RWPE1 (cell line): ENCODE measurements around the gene RBPJ.
"Not testable (repeated sequence)": the region's sequence is repeated elsewhere in the genome, so short reads cannot be mapped to it uniquely, and the experiment has no call there.

ENCODE experiments used
- CTCF ChIA-PET: fragments of 350-600 bp; sonication (Branson Sonifier 250); formaldehyde crosslinking; extraction: SDS; loops from one replicate; lab custom pipeline; 2021; lab: Yijun Ruan, JAX
- POLR2A ChIA-PET: fragments of 400-600 bp; formaldehyde crosslinking; extraction: SDS; loops from one replicate; lab custom pipeline; 2020; ENCODE audit warnings: antibody characterized with exemption; ENCODE audit not compliant: low non-redundant PET; lab: Yijun Ruan, JAX
- DNase-seq: peaks from one replicate; pipeline ENCODE4 v3.0.0; 2012; ENCODE audit warnings: low spot score
- H3K27ac ChIP-seq: fragments of 450-650 bp; 2 replicates; pipeline ENCODE4 v1.5.1; 2017
- CTCF ChIP-seq: fragments of 450-650 bp; conservative IDR thresholded peaks from 2 replicates; pipeline ENCODE4 v1.5.1; 2017; ENCODE audit warnings: low read depth, mild to moderate bottlenecking

The RBPJ gene

GRCh38 chr4:26385690-26386089 is 64.9 kb downstream of the RBPJ start:
- no peak for TF ChIP-seq CTCF
- ChIA-PET CTCF (no interaction called here), POLR2A (no interaction called here)
- no peak overlapping the region for H3K27ac ChIP-seq
- no peak for DNase-seq

- CTCF ChIA-PET, result no interaction called here
- no peak for DNase-seq
- POLR2A ChIA-PET, result no interaction called here
- no peak overlapping the region for H3K27ac ChIP-seq
- no peak for TF ChIP-seq CTCF
Observed at GRCh38 chr4:26386386-26386785, 65.6 kb downstream of the RBPJ start.

- ChIA-PET CTCF (interaction anchor here (0.8 to 1.3 kb wide), 2 partner anchors 64 to 1189 kb away, joined by 3 to 4 read pairs; no protein-coding TSS in a partner anchor), POLR2A (no interaction called here)
- no peak overlapping the region for H3K27ac ChIP-seq
- peak; percentile 8 for DNase-seq
- TF ChIP-seq CTCF, result no peak
Observed at GRCh38 chr4:26388671-26389070, 67.9 kb downstream of the RBPJ start.

GRCh38 chr4:26397086-26397485 is 76.3 kb downstream of the RBPJ start:
- no peak for DNase-seq
- no peak for TF ChIP-seq CTCF
- CTCF ChIA-PET, result interaction anchor here (0.6 to 0.8 kb wide), 2 partner anchors 11 to 335 kb away, joined by 3 read pairs; no protein-coding TSS in a partner anchor
- POLR2A ChIA-PET, result no interaction called here
- H3K27ac ChIP-seq, result no peak overlapping the region

GRCh38 chr4:26400132-26400531 is 79.3 kb downstream of the RBPJ start:
- POLR2A ChIA-PET, result no interaction called here
- H3K27ac ChIP-seq, result no peak overlapping the region
- DNase-seq, result no peak
- no peak for TF ChIP-seq CTCF
- CTCF ChIA-PET, result interaction anchor here (0.6 kb wide), 1 partner anchor 395 kb away, joined by 4 read pairs; no protein-coding TSS in a partner anchor

- H3K27ac ChIP-seq, POLR2A ChIA-PET, DNase-seq: not testable (repeated sequence)
- CTCF ChIA-PET, result interaction anchor here (1.2 kb wide), 1 partner anchor 414 kb away, joined by 10 read pairs; no protein-coding TSS in a partner anchor
Observed at GRCh38 chr4:26402017-26402416, 81.2 kb downstream of the RBPJ start.

- ChIA-PET POLR2A (no interaction called here), CTCF (interaction anchor here (1.2 kb wide), 1 partner anchor 414 kb away, joined by 10 read pairs; no protein-coding TSS in a partner anchor)
- no peak overlapping the region for H3K27ac ChIP-seq
- TF ChIP-seq CTCF, result no peak
- no peak for DNase-seq
Observed at GRCh38 chr4:26402458-26402857, 81.6 kb downstream of the RBPJ start.
